ENCODE results near the gene PCDHGC3.
A peak's percentile ranks its signal among the peaks of the same experiment; 100 is the strongest.

The PCDHGC3 gene

GRCh38 chr5:141521244-141521781 is 45.5 kb downstream of the PCDHGC3 start:
- TF ChIP-seq, protein P1, sequence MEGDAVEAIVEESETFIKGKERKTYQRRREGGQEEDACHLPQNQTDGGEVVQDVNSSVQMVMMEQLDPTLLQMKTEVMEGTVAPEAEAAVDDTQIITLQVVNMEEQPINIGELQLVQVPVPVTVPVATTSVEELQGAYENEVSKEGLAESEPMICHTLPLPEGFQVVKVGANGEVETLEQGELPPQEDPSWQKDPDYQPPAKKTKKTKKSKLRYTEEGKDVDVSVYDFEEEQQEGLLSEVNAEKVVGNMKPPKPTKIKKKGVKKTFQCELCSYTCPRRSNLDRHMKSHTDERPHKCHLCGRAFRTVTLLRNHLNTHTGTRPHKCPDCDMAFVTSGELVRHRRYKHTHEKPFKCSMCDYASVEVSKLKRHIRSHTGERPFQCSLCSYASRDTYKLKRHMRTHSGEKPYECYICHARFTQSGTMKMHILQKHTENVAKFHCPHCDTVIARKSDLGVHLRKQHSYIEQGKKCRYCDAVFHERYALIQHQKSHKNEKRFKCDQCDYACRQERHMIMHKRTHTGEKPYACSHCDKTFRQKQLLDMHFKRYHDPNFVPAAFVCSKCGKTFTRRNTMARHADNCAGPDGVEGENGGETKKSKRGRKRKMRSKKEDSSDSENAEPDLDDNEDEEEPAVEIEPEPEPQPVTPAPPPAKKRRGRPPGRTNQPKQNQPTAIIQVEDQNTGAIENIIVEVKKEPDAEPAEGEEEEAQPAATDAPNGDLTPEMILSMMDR (conservative IDR thresholded peaks at IDR 0.05) = no peak
- no peak overlapping the region for H3K27ac ChIP-seq

DNA sequence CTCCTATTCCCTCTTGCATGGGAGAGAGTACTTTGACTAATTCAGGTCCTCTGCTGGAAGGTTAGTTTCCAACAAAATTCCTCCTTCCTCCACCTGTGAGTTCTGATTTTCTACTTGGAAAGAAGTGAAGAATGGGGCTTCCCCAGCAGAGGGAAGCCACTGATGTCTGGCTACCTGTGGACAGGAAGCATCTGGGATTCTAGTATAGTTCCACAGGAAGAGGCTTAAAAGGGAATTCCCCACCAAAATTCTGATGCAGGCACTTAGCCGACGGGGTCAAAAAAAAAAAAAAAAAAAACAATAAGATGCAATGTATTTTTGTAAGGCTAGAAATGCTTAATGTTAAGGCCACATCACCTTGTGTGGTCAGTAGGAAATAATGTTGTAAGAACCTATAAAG is 46.5 kb downstream of the PCDHGC3 start:
- H3K27ac ChIP-seq = no peak overlapping the region
- TF ChIP-seq, protein P1 (conservative IDR thresholded peaks at IDR 0.05) = no peak

DNA sequence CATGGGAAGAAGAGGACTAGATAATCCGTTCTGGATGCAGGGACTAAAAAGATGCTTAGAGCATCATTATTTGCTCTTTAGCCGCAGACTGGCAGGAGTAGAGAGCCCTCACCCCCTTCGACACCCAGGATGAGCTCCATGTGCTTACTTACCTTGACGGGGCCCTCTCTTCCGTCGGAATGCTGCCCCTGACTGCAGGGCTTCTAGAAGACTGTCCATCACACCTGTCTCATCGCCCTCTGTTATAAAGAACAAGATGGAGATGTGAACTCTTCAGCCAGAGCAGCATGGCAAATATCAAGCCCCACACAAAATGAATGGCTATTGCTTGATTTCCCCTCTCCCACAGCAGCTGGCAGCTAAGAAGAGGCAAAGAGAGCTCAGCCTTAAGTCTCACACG is 48.2 kb downstream of the PCDHGC3 start:
- no peak overlapping the region for H3K27ac ChIP-seq
- TF ChIP-seq, protein P1 (conservative IDR thresholded peaks at IDR 0.05) = no peak

GRCh38 chr5:141524604-141525597 is 49.1 kb downstream of the PCDHGC3 start:
- TF ChIP-seq, protein P1 (conservative IDR thresholded peaks at IDR 0.05) = peak; percentile 99
- H3K27ac ChIP-seq = no peak overlapping the region

GRCh38 chr5:141525653-141526052 is 49.9 kb downstream of the PCDHGC3 start:
- TF ChIP-seq, protein P1 (conservative IDR thresholded peaks at IDR 0.05) = no peak
- no peak overlapping the region for H3K27ac ChIP-seq

GRCh38 chr5:141527426-141527825 is 51.7 kb downstream of the PCDHGC3 start:
- no peak overlapping the region for H3K27ac ChIP-seq
- TF ChIP-seq, protein P1 (conservative IDR thresholded peaks at IDR 0.05) = no peak
